GM19455 (cell line): ENCODE measurements around the gene SWAP70.
"Not testable (repeated sequence)": the region's sequence is repeated elsewhere in the genome, so short reads cannot be mapped to it uniquely, and the experiment has no call there.

Source experiments
- ATAC-seq: cut with Tn5 transposase; IDR thresholded peaks from one replicate; pipeline ENCODE4 v1.9.1; 2021; ENCODE audit not compliant: unreplicated experiment

Gene SWAP70

GRCh38 chr11:9719566-9720289, 55.9 kb downstream of the SWAP70 start:
- ATAC-seq: no peak

GRCh38 chr11:9720290-9720630, 56.4 kb downstream of the SWAP70 start:
- ATAC-seq: no peak

DNA sequence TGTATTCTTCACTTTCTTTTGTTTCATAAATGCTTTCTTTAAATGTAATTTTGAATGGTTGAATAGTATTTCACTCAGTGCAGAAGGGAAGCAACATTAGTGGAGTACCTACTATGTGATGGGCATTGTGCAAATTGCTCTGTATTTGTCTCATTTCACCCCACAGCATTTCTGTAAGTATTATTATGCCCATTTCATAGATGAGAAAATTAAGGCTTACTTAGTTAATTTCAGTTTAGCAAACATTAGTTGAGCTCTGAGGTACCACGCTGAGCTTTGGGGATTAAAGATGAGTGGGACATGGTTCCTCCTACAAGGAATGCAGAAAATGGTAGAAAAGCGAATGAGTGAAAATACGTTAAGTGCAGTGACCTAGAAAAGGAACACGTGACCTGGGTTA, 58.1 kb downstream of the SWAP70 start:
- ATAC-seq: no peak

DNA sequence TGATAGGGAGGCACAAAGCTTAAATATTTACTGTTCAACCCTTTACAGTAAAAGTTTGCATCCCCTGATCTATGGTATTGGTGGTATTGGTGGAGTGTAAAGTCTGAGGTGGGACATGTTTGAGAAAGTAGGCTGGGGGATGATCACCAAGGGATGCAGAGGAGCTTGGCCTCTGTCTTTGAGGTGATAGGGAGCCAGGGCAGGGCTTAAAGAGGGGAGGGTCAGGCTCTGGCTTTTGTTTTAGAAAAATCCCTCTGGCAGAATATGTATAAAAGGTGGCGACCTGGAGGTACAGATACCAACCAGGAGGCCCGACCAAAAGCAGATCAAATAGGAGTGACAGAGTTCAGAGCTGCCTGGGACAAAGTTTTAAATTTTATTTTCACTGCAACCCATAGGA, 59.0 kb downstream of the SWAP70 start:
- ATAC-seq: no peak

GRCh38 chr11:9726321-9727022, 62.6 kb downstream of the SWAP70 start:
- no peak for ATAC-seq

GRCh38 chr11:9728058-9728457, 64.2 kb downstream of the SWAP70 start:
- no peak for ATAC-seq

DNA sequence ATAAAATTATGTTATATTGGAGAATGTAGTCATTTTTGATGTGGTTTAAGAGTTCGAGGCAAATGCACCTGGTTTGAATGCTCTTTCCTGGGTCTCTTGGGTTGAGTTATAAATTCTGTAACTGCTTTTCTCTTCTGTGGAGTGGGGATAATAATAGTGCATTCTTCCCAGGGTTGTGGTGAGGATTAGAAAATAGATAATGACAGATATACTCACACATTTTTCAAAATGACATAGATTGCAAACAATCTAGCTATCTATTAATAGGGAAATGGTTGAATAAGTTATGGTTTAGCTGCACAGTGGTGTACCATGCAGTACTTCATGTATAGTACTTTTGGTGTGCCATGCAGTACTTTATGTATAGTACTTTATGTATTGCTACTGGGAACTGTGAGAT, 67.4 kb downstream of the SWAP70 start:
- ATAC-seq: no peak

DNA sequence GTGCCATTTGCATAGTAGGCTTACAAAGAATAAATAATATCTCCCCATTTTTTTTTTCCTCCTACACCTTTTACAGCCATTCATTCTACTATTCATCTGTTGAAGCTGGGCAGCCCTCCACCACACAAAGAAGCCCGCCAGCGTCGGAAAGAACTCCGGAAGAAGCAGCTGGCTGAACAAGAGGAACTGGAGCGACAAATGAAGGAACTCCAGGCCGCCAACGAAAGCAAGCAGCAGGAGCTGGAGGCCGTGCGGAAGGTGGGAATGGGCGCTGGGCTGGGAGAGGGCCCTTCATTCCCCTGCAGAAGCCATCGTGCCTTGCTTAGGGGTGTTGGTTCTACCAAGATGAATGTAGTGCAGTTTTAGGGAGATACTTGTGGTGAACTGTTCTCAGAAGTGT, 68.6 kb downstream of the SWAP70 start:
- ATAC-seq: no peak

- no peak for ATAC-seq
These were observed 69.3 kb downstream of the SWAP70 start for GRCh38 chr11:9733212-9733611.

DNA sequence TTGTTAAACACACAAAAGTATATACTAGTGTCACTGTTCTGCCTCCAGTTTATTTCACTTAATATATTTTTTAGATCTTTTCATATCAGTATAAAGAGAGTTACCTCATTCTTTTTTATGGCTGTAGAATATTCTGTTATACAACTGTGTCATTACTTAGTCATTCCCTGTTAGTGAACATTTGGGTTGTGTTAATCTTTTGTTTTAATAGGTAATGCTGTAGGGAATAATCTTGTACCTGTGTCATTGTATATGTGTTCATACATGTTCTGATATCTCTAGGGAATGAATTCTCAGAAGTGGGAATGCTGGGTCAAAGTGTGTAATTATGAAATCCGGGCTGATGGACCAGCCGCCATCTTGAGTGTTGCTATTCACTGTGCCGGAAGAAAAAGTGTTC, 71.4 kb downstream of the SWAP70 start:
- no peak for ATAC-seq

- ATAC-seq: no peak
These were observed 72.0 kb downstream of the SWAP70 start for GRCh38 chr11:9735919-9736318.

GRCh38 chr11:9736365-9736764, 72.5 kb downstream of the SWAP70 start:
- ATAC-seq: no peak

GRCh38 chr11:9738116-9738515, 74.2 kb downstream of the SWAP70 start:
- ATAC-seq: no peak

DNA sequence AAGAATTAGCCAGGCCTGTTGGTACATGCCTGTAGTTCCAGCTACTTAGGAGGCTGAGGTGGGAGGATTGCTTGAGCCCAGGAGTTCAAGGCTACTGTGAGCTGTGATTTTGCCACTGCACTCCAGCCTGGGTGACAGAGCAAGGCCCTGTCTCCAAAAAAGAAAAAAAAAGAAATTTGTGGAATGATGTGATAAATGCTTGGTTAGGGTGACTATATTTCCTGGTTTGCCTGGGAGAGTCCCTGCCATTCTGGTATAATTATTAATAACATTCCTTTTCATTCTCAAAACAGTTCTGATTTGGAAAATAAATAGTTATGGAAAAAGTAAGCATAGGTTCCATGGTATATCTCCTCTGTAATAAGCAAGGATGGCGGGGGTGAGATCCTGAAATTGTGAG, 74.8 kb downstream of the SWAP70 start:
- ATAC-seq: no peak

DNA sequence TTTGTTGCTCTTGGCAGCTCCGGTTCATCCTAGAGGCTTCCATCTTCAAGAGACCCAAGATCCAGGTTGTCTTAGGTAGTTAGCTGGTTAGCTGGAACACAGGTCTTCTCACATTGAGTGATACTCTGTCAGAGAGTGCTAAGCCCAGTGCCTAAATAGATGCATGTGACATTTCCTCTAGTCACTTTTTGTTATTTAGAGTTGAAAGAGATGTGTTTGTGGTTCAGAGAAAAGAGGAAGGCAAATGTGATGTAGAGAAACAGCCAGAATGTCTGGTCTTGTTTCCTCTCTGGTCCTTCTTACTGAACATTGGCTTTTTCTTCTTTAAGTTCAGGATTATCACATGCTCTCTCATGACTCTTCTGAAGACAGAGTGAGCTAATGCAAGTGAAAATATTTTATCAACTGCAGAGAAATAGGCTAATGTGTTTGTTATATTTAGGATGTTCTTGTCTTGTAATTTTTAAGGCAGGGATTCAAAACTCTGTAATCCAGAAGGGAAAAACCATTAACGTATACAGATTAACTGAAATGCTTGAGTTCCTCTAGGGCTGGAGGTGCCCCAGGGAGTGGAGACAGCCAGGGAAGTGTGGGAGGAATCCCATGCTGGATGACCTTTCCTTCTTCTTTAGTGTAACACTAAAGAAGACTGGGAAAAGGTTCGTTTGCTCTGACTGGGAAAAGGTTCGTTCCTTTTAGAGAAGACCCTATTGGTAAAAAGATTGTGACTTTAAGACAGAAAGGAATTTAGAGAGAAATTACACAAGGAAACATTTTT, 75.4 kb downstream of the SWAP70 start:
- peak; percentile 69 for ATAC-seq

- ATAC-seq: peak; percentile 44
These were observed 76.5 kb downstream of the SWAP70 start for GRCh38 chr11:9740202-9740883.

DNA sequence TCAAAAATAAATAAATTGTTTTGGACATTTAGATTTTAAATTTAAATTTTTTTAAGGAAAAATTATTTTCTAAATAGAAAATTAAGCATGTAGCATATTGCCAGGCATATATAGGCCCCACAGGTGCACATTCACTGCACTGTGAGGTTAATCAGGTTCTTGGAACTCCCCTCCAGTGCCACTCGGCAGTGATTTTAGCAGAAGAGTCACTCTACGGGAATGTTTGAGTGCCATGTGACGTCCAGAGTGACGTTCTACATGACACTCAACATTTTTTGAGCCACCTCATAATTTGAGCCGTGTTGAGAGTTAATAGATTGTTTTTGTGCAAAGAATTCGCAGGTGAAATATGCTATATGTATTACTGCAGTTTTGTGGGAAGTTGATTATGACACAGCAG, 77.4 kb downstream of the SWAP70 start:
- ATAC-seq: no peak

- not testable (repeated sequence) for ATAC-seq
These were observed 79.6 kb downstream of the SWAP70 start for GRCh38 chr11:9743512-9743911.

DNA sequence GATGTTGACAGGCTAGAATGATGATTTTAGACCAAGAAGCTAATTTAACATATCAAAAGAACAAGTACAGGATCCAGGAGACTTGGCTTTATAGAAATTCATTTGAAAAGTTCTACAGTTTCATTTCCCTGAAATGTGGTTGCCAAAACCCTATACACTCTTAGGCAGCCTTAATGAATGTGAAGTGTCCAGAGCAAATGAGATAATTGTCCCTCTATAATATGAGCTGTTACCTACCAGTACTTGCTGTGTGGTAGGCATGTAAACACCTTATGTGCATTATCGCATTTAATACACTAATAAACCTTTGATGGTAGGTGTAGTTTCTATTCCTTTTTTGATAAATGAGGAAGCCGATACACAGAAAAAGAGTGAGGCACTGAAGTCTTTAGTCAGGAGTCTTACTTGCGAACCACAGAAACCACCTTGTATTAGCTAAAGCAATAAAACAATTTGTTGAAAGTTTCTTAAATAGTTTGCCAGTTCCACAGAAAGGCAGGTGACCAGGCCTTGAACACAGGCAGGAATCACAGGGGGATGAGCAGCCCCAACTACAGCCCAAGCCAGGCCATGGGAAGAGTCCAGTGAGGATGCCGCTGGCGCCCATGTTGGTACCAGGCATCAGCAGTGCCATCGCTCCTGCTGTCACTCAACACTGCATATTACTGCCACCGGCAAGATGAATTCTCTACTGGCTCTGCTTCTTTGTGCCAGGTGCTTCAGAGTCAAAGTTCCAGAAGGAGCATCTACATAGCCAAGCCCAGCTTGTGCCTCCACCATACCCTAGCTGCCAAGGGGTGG, 81.7 kb downstream of the SWAP70 start:
- ATAC-seq: no peak

DNA sequence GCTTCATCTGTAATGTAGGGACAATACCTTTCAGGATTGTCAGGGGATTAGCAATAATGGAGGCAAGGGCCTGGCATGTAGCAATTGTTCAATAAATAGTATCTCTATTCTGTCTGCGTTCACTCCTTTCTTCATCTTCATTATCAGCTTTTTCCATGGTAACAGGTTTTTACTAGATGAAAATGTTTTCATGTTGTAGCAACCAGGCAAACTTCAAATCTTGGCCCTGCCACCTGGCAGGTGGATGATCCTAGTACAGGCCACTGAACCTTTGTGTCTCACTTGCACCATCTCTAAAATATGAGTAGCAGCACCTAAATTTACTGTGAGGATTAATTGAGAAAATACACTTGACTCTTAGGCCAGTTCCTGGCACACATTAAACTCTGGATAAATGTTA, 83.4 kb downstream of the SWAP70 start:
- ATAC-seq: no peak

- no peak for ATAC-seq
These were observed 84.0 kb downstream of the SWAP70 start for GRCh38 chr11:9747828-9748227.
